PC-9 (cell line): ENCODE measurements around the gene PNCK. TPM values are rescaled to one million over a fixed set of nuclear protein-coding genes. Genes with fewer than 3 reads are reported as not detected.

Experiments used
- BruUV-seq: library from RNA; stranded (reverse); fragments of 400-500 nt; replicated peaks from 2 replicates; lab custom pipeline; 2021; lab: Mats Ljungman, UMichigan
- CTCF ChIA-PET: fragments of 300-600 bp; sonication (Branson Sonifier 250); formaldehyde crosslinking; loops from one replicate; lab custom pipeline; 2022; ENCODE audit warnings: antibody characterized with exemption; lab: Charles Lee
- POLR2A ChIA-PET: fragments of 300-600 bp; sonication (Branson Sonifier 250); formaldehyde crosslinking; loops from one replicate; lab custom pipeline; 2022; ENCODE audit warnings: antibody characterized with exemption; ENCODE audit not compliant: unreplicated experiment; lab: Charles Lee
- DNase-seq, 2 experiments: peaks; one replicate each; pipeline versions ENCODE4 v3.0.0 to v3.0.0-alpha.2; 2015 to 2022; ENCODE audit warnings: mixed read lengths in 1 of 2
- H2AFZ ChIP-seq: fragments of 200-600 bp; sonication (generic); 2 replicates; pipeline ENCODE4 v1.8.1; 2017; ENCODE audit warnings: antibody characterized with exemption
- H3F3A ChIP-seq: fragments of 200-600 bp; sonication (generic); 2 replicates; pipeline ENCODE4 v1.8.1; 2017; ENCODE audit warnings: antibody characterized with exemption, mild to moderate bottlenecking, low read depth; ENCODE audit not compliant: insufficient read depth
- H3K27ac ChIP-seq: fragments of 200-600 bp; sonication (generic); 2 replicates; pipeline ENCODE4 v1.6.1; 2016; ENCODE audit warnings: mixed run types
- H3K27me3 ChIP-seq: fragments of 200-600 bp; sonication (generic); 2 replicates; pipeline ENCODE4 v1.6.1; 2016; ENCODE audit warnings: low read depth, mixed run types; ENCODE audit not compliant: insufficient read depth
- H3K36me3 ChIP-seq: fragments of 200-600 bp; sonication (generic); 2 replicates; pipeline ENCODE4 v1.6.1; 2016; ENCODE audit warnings: low read depth, mixed run types
- H3K4me1 ChIP-seq: fragments of 200-600 bp; sonication (generic); replicated peaks from 2 replicates; pipeline ENCODE4 v1.6.1; 2016; ENCODE audit warnings: mixed run types; ENCODE audit not compliant: insufficient read depth
- H3K4me2 ChIP-seq: fragments of 200-600 bp; sonication (generic); 2 replicates; pipeline ENCODE4 v1.6.1; 2017; ENCODE audit warnings: mixed run types
- H3K4me3 ChIP-seq: fragments of 200-600 bp; sonication (generic); 2 replicates; pipeline ENCODE4 v1.6.1; 2016; ENCODE audit warnings: mixed run types
- H3K79me2 ChIP-seq: fragments of 200-600 bp; sonication (generic); 2 replicates; pipeline ENCODE4 v1.6.1; 2017; ENCODE audit warnings: low read depth, mixed run types
- H3K9me2 ChIP-seq: fragments of 200-600 bp; sonication (generic); 2 replicates; pipeline ENCODE4 v1.8.1; 2017; ENCODE audit warnings: mild to moderate bottlenecking; ENCODE audit not compliant: insufficient read depth
- H3K9me3 ChIP-seq: fragments of 200-600 bp; sonication (generic); 2 replicates; pipeline ENCODE4 v1.8.1; 2016; ENCODE audit warnings: low read depth; ENCODE audit not compliant: insufficient read depth
- H4K20me1 ChIP-seq: fragments of 200-600 bp; sonication (generic); 2 replicates; pipeline ENCODE4 v1.8.1; 2017; ENCODE audit not compliant: insufficient read depth
- CTCF ChIP-seq: fragments of 200-600 bp; sonication (generic); conservative IDR thresholded peaks from 2 replicates; pipeline ENCODE4 v1.6.1; 2017; ENCODE audit warnings: mixed run types, antibody characterized with exemption, mild to moderate bottlenecking, moderate library complexity
- EZH2 ChIP-seq: fragments of 200-600 bp; sonication (generic); IDR thresholded peaks from 2 replicates; pipeline ENCODE4 v1.8.0; 2017; ENCODE audit warnings: antibody characterized with exemption, low read depth
- intact Hi-C: fragments of 100-400 bp; cut with micrococcal nuclease; formaldehyde crosslinking; loops from one replicate; pipeline ENCODE4 v1.10.0; 2022; ENCODE audit not compliant: unreplicated experiment
- total RNA-seq: library from RNA; stranded (reverse); gene quantifications from 2 replicates; pipeline ENCODE4 v1.2.3, GENCODE V29; 2021

Gene PNCK
- total RNA-seq, 1 experiment from 2014 or later, result 1.0 TPM

DNA sequence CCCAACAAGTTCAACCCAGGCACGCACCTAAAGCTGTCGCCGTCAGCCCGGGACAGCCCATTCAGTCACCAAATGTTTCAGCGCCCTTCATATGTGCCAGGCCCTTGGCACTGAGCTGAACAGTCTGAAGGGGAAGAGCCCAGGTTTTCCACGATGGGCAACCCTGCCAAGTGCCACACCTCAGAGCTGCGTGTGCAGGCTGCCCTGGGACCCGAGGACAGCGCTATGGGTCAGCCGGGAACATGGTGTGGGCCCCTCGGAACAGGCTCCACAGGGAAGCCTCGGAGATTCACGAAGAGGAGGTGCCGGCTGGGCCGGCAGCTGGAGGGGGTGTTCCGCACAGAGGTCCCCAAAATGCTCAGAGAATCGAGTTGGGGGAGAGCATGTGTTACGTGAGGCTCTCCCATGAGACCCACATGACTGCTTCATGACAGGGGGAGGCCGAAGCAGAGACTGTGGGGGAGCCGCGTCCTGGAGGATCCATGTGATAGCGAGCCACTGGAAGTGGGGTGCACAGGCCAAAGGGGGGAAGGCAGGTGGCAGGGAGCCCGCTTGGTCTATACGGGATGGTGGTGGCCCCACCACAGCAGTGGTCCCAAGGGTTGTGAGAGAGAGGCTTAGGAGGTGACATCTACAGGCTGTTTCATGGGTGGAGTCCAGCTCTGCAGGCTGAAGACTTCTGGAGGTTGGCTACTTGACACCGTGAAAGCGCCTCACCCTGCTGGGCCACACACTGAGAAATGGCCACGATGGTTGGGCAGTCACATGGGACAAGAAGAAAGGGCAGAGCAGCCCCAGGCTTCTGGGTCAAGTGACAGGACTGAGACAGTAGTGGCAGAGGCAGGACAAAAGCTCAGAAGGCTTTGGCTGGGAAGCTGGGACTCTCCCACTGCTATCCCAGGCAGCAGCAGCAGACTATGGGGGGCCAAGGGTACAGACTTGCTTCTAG lies 36.4 kb upstream of the PNCK start:
- Histone ChIP-seq H3F3A (peaks cover 10% of the 10 kb centered on the region; the same call in 1 of the 2 replicates), H2AFZ (no peak overlapping the region), H3K4me1 (peaks cover 17% of the 10 kb centered on the region), H3K4me3 (no peak overlapping the region), H3K9me3 (no peaks in the 10 kb centered on the region), H3K27ac (0 out of 2 replicates have a peak overlapping the region, but pooled peaks have one; percentile 2), H3K9me2 (no peaks in the 10 kb centered on the region), H3K79me2 (0 out of 2 replicates have a peak, but pooled peaks cover 7% of the 10 kb centered on the region), H3K27me3 (no peaks in the 10 kb centered on the region), H3K36me3 (peaks cover 4% of the 10 kb centered on the region; the same call in 1 of the 2 replicates), H4K20me1 (peaks cover 21% of the 10 kb centered on the region), H3K4me2 (no peak overlapping the region)
- no peak for DNase-seq
- intact Hi-C loops, result loop anchor here (2.0 to 10.0 kb wide), 4 partner anchors 103 to 242 kb away; partner anchors contain the start of gene L1CAM
- CTCF ChIA-PET, result interaction anchor here (0.9 kb wide), 1 partner anchor 84 kb away, joined by 3 read pairs; the partner anchor contains the start of gene IDH3G
- TF ChIP-seq EZH2, result no peak
- no peak for TF ChIP-seq CTCF
- POLR2A ChIA-PET, result interaction anchor here (0.6 to 0.9 kb wide), 2 partner anchors 9 to 840 kb away, joined by 3 read pairs; no protein-coding TSS in a partner anchor
- no TSS peak for BruUV-seq

DNA sequence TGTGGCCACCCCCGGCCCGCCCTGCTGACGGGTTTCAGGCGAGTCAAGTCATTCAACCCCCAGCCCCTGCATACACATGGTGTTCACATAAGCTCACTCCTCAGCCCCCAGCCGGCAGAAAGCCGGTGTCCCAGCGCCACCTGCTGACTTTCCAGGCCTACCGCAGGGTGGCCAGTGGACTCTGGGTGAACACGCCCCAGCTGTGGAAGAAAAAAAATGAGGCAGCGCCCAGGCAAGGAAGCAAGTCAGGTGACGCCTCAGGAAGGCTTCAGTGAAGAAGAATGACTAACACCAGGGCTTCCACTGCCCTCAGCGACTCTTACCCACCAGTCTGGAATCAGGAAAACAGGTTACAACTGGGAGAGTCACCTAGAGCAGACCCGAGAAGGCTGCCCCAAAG lies 34.8 kb upstream of the PNCK start:
- POLR2A ChIA-PET, result no interaction called here
- H3F3A ChIP-seq, result peaks cover 10% of the 10 kb centered on the region; the same call in 1 of the 2 replicates
- no peaks in the 10 kb centered on the region for H3K27me3 ChIP-seq
- TF ChIP-seq CTCF, result peak; percentile 78
- TF ChIP-seq EZH2, result no peak
- no TSS peak for BruUV-seq
- no peaks in the 10 kb centered on the region for H3K9me2 ChIP-seq
- H3K9me3 ChIP-seq, result no peaks in the 10 kb centered on the region
- no peak overlapping the region for H2AFZ ChIP-seq
- CTCF ChIA-PET, result interaction anchor here (0.6 to 1.6 kb wide), 3 partner anchors 40 to 220 kb away, joined by 3 to 5 read pairs (median 3); no protein-coding TSS in a partner anchor
- H3K4me1 ChIP-seq, result peaks cover 17% of the 10 kb centered on the region
- 0 out of 2 replicates have a peak, but pooled peaks cover 7% of the 10 kb centered on the region for H3K79me2 ChIP-seq
- no peak overlapping the region for H3K4me2 ChIP-seq
- peaks cover 13% of the 10 kb centered on the region for H4K20me1 ChIP-seq
- no peaks in the 10 kb centered on the region; the same call in 1 of the 2 replicates for H3K36me3 ChIP-seq
- peak overlapping the region; percentile 74 for H3K27ac ChIP-seq
- H3K4me3 ChIP-seq, result no peak overlapping the region
- peak; percentile 90 to 92 for DNase-seq
- intact Hi-C loops, result loop anchor here (1.0 to 10.0 kb wide), 5 partner anchors 15 to 244 kb away; partner anchors contain the start of gene L1CAM

DNA sequence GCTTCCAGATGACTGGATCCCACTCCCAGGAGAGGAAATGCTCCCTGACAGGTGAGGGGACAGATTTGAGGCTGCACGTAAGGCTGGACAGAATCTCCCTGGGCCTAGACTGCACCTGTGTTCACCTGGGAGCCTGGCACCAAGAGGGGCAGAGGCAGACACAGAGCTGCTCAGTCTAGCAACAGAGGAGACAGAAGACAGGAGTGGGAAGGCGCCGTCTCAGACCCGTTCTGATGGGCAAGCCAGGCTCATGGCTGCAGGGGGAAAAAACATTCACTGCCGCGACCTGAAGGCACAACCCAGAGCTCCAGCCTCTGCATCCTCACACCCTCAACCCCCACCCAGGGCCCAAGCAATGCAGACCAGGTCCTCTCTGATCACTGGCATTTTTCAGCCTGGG lies 33.8 kb upstream of the PNCK start:
- H3K4me3 ChIP-seq, result no peak overlapping the region
- no peak overlapping the region for H2AFZ ChIP-seq
- no peaks in the 10 kb centered on the region for H3K27me3 ChIP-seq
- ChIA-PET POLR2A (interaction anchor here (0.6 kb wide), 2 partner anchors 9 to 663 kb away, joined by 4 to 13 read pairs; no protein-coding TSS in a partner anchor), CTCF (interaction anchor here (1.6 kb wide), 2 partner anchors 39 to 153 kb away, joined by 3 to 5 read pairs; no protein-coding TSS in a partner anchor)
- peaks cover 10% of the 10 kb centered on the region; the same call in 1 of the 2 replicates for H3F3A ChIP-seq
- no peak for TF ChIP-seq CTCF
- TF ChIP-seq EZH2, result no peak
- peaks cover 13% of the 10 kb centered on the region for H4K20me1 ChIP-seq
- H3K4me2 ChIP-seq, result no peak overlapping the region
- H3K36me3 ChIP-seq, result no peaks in the 10 kb centered on the region; the same call in 1 of the 2 replicates
- H3K27ac ChIP-seq, result no peak overlapping the region
- H3K9me2 ChIP-seq, result no peaks in the 10 kb centered on the region
- H3K79me2 ChIP-seq, result 0 out of 2 replicates have a peak, but pooled peaks cover 7% of the 10 kb centered on the region
- no peak for DNase-seq
- H3K9me3 ChIP-seq, result no peaks in the 10 kb centered on the region
- intact Hi-C loops, result loop anchor here (5.0 to 10.0 kb wide), 3 partner anchors 100 to 245 kb away; partner anchors contain the start of gene L1CAM
- H3K4me1 ChIP-seq, result peaks cover 17% of the 10 kb centered on the region
- BruUV-seq, result no TSS peak
